Measurements from ENCODE around the gene LIMK1. TPM values are rescaled to one million over a fixed set of nuclear protein-coding genes. Genes with fewer than 3 reads are reported as not detected.

Gene LIMK1
- total RNA-seq, 1 donor from 2014 or later = 79.3 TPM

DNA sequence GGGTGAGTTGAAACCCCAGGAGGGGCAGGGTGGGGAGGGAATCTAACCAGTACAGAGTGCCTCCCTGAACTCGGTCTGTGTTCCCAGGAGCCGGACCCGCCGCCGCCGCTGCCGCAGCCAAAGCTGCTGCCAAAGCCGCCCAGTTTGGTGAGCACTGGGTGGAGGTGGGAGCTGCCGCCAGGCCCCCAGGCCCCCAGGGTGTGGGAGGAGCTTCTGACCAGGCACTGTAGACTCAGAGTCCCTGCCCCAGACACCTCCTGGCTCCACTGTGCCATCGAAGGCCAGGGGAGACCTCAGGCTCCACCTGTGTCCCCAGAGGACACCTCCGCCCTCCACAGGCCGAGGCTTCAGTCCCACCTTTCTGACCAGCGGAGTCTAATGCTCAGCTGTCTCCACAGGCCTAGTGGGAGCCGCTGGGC lies 20.4 kb upstream of the LIMK1 start:
- H3K4me3 ChIP-seq (ENCODE audit: low read depth, low read length) = no peak overlapping the region
- TF ChIP-seq, protein P1, sequence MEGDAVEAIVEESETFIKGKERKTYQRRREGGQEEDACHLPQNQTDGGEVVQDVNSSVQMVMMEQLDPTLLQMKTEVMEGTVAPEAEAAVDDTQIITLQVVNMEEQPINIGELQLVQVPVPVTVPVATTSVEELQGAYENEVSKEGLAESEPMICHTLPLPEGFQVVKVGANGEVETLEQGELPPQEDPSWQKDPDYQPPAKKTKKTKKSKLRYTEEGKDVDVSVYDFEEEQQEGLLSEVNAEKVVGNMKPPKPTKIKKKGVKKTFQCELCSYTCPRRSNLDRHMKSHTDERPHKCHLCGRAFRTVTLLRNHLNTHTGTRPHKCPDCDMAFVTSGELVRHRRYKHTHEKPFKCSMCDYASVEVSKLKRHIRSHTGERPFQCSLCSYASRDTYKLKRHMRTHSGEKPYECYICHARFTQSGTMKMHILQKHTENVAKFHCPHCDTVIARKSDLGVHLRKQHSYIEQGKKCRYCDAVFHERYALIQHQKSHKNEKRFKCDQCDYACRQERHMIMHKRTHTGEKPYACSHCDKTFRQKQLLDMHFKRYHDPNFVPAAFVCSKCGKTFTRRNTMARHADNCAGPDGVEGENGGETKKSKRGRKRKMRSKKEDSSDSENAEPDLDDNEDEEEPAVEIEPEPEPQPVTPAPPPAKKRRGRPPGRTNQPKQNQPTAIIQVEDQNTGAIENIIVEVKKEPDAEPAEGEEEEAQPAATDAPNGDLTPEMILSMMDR (conservative IDR thresholded peaks at IDR 0.05; ENCODE audit: low read depth, low read length) = no peak
- no peak for DNase-seq (ENCODE audit: low read depth)

DNA sequence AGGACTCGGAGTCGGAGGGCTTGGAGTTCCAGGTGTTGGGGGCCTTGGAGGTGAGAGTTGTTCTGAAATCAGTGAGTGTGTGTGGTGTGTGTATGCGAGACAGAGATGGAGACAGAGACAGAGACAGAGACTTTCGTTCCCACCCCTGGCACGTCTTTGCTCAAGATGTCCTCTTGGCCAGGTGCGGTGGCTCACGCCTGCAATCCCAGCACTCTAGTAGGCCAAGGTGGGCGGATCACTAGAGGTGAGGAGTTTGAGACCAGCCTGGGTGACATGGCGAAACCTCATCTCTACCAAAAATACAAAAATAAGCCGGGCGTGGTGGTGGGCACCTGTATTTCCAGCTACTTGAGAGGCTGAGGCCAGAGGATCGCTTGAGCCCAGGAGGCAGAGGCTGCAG lies 20.0 kb upstream of the LIMK1 start:
- no peak for DNase-seq (ENCODE audit: low read depth)
- H3K4me3 ChIP-seq (ENCODE audit: low read depth, low read length) = no peak overlapping the region
- TF ChIP-seq, protein P1 (conservative IDR thresholded peaks at IDR 0.05; ENCODE audit: low read depth, low read length) = no peak

DNA sequence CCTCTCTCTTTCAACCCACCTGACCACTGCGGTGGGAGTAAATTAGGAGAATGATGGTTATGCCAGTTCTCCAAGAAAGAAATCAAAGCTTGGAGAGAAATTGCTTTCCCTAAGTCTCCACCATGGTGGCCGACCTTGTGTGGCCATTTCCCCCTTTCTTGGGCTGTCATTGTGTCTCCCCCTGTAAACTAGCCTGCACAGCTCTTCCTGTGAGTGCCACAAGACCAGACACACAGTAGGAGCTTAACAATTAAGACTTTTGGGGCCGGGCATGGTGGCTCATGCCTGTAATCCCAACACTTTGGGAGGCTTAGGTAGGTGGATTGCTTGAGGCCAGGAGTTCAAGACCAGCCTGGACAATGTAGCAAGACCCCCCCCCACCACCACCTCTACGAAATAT lies 18.9 kb upstream of the LIMK1 start:
- DNase-seq (ENCODE audit: low read depth) = no peak
- TF ChIP-seq, protein P1 (conservative IDR thresholded peaks at IDR 0.05; ENCODE audit: low read depth, low read length) = no peak
- H3K4me3 ChIP-seq (ENCODE audit: low read depth, low read length) = no peak overlapping the region

DNA sequence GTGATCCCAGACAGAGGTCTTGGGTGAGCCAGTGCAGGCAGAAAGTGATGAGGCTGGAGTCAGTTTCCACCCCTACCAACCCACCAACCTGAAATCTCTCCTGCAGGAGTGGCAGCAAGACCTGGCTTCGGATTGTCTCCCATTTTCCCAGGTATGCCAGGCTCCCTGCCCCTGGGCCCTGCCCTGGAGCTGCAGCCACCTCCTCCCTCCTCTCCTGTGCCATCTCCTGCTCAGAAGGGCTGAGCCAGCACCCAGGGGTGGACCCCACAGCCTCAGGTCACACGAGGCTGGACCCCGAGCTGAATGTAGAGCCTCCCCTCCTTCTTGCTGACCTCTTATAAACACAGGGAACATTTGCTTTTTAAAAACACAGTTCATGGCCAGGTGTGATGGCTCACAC lies 17.0 kb upstream of the LIMK1 start:
- DNase-seq (ENCODE audit: low read depth) = no peak
- TF ChIP-seq, protein P1 (conservative IDR thresholded peaks at IDR 0.05; ENCODE audit: low read depth, low read length) = no peak
- no peak overlapping the region for H3K4me3 ChIP-seq (ENCODE audit: low read depth, low read length)

DNA sequence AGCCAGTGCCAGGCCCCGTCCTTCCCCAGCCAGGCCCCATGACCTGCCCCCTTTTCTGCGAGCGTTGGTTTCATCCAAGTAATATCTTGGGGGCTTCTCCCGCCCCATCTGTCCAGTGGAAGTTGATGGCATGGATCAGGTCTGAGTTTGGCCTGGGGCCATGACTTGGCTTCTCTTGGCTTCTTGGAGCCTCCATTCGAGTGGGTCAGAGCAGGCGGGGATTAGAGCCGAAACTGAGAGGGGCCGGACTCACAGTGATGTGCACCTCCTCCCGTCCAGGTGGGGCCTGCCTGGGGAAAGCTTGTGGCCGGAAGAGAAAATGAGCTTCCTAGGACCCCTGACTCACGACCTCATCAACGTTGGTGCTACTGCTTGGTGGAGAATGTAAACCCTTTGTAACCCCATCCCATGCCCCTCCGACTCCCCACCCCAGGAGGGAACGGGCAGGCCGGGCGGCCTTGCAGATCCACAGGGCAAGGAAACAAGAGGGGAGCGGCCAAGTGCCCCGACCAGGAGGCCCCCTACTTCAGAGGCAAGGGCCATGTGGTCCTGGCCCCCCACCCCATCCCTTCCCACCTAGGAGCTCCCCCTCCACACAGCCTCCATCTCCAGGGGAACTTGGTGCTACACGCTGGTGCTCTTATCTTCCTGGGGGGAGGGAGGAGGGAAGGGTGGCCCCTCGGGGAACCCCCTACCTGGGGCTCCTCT lies 15.1 kb upstream of the LIMK1 start:
- H3K4me3 ChIP-seq (ENCODE audit: low read depth, low read length) = no peak overlapping the region
- no peak for DNase-seq (ENCODE audit: low read depth)
- TF ChIP-seq, protein P1 (conservative IDR thresholded peaks at IDR 0.05; ENCODE audit: low read depth, low read length) = no peak

DNA sequence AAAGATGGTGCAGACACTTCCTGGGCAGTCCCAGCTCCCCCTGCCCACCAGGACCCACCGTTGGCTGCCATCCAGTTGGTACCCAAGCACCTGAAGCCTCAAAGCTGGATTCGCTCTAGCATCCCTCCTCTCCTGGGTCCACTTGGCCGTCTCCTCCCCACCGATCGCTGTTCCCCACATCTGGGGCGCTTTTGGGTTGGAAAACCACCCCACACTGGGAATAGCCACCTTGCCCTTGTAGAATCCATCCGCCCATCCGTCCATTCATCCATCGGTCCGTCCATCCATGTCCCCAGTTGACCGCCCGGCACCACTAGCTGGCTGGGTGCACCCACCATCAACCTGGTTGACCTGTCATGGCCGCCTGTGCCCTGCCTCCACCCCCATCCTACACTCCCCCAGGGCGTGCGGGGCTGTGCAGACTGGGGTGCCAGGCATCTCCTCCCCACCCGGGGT lies 14.5 kb upstream of the LIMK1 start:
- no peak for DNase-seq (ENCODE audit: low read depth)
- no peak overlapping the region for H3K4me3 ChIP-seq (ENCODE audit: low read depth, low read length)
- TF ChIP-seq, protein P1 (conservative IDR thresholded peaks at IDR 0.05; ENCODE audit: low read depth, low read length) = no peak
